22Rv1 (cell line): ENCODE results near the gene TWIST2.

Experiments used
- CTCF ChIP-seq: fragments of 450-650 bp; IDR thresholded peaks from 2 replicates; pipeline ENCODE4 v1.5.1; 2017; ENCODE audit warnings: mild to moderate bottlenecking
- ZFX ChIP-seq: fragments of 450-650 bp; IDR thresholded peaks from 2 replicates; pipeline ENCODE4 v1.6.1; 2017; ENCODE audit warnings: antibody characterized with exemption, borderline replicate concordance

- TF ChIP-seq CTCF: no peak
- TF ChIP-seq ZFX: no peak
These were observed 16.7 kb upstream of the TWIST2 start for GRCh38 chr2:238831177-238831576.
